SK-N-SH (cell line): Measurements from ENCODE around the gene PADI2. TPM values are rescaled to one million over a fixed set of nuclear protein-coding genes. Genes with fewer than 3 reads are reported as not detected.

ENCODE experiments used
- CTCF ChIA-PET: fragments of 300-600, 350-600 bp; formaldehyde crosslinking; extraction: SDS; loops from one replicate; lab custom pipeline; 2021; lab: Yijun Ruan, JAX
- POLR2A ChIA-PET: fragments of 350-600 bp; sonication (Branson Sonifier 250); formaldehyde crosslinking; extraction: SDS; loops from one replicate; lab custom pipeline; 2020; ENCODE audit warnings: antibody characterized with exemption, inconsistent platforms; lab: Yijun Ruan, JAX
- DNase-seq: peaks from one replicate; pipeline ENCODE4 v3.0.0; 2012
- H2AFZ ChIP-seq: fragments of 200-600 bp; sonication (generic); 2 replicates; pipeline ENCODE4 v1.8.1; 2016; ENCODE audit warnings: antibody characterized with exemption, mild to moderate bottlenecking, low read depth
- H3F3A ChIP-seq: fragments of 200-600 bp; sonication (generic); replicated peaks from 2 replicates; pipeline ENCODE3; 2016; ENCODE audit warnings: antibody characterized with exemption, mild to moderate bottlenecking; ENCODE audit not compliant: insufficient read depth
- H3K27ac ChIP-seq, 2 experiments: fragments of 200-500 bp in 1 of 2; fragments of 200-600 bp in 1 of 2; sonication (Bioruptor generic) in 1 of 2; sonication (generic), shearing (Covaris generic) in 1 of 2; 2 replicates each; pipeline versions ENCODE4 v1.5.1 to v1.6.1; 2014 to 2016; ENCODE audit warnings: low read depth in 2 of 2, inconsistent platforms in 1 of 2, low read length in 1 of 2, mild to moderate bottlenecking in 1 of 2, mixed read lengths in 1 of 2
- H3K27me3 ChIP-seq: fragments of 200-600 bp; sonication (generic), shearing (Covaris generic); 2 replicates; pipeline ENCODE4 v1.6.1; 2016; ENCODE audit warnings: mixed run types; ENCODE audit not compliant: insufficient read depth
- H3K36me3 ChIP-seq, 2 experiments: fragments of 200-500 bp in 1 of 2; fragments of 200-600 bp in 1 of 2; sonication (Bioruptor generic) in 1 of 2; sonication (generic) in 1 of 2; replicated peaks in 1 of 2; 2 replicates each; pipeline versions ENCODE3 to v1.5.1; 2014 to 2016; ENCODE audit warnings: low read length in 1 of 2, mild to moderate bottlenecking in 1 of 2; ENCODE audit not compliant: insufficient read depth in 2 of 2, control insufficient read depth in 1 of 2
- H3K4me1 ChIP-seq, 2 experiments: fragments of 200-500 bp in 1 of 2; fragments of 200-600 bp in 1 of 2; sonication (Bioruptor generic) in 1 of 2; sonication (generic), shearing (Covaris generic) in 1 of 2; 2 replicates each; pipeline versions ENCODE4 v1.5.1 to v1.6.1; 2014 to 2016; ENCODE audit warnings: low read depth in 1 of 2, low read length in 1 of 2, mixed run types in 1 of 2; ENCODE audit not compliant: insufficient read depth in 2 of 2, control insufficient read depth in 1 of 2
- H3K4me2 ChIP-seq: fragments of 200-600 bp; sonication (generic), shearing (Covaris generic); 2 replicates; pipeline ENCODE4 v1.6.1; 2017; ENCODE audit warnings: mixed run types
- H3K4me3 ChIP-seq, 2 experiments: fragments of 200-500 bp in 1 of 2; fragments of 200-600 bp in 1 of 2; sonication (Bioruptor generic) in 1 of 2; sonication (generic), shearing (Covaris generic) in 1 of 2; 2 replicates each; pipeline versions ENCODE4 v1.5.1 to v1.8.1; 2014 to 2016; ENCODE audit warnings: low read depth in 2 of 2, inconsistent platforms in 1 of 2, low read length in 1 of 2, mild to moderate bottlenecking in 1 of 2, mixed read lengths in 1 of 2, moderate library complexity in 1 of 2
- H3K79me2 ChIP-seq: fragments of 200-600 bp; sonication (generic); 2 replicates; pipeline ENCODE4 v1.8.1; 2017; ENCODE audit warnings: mild to moderate bottlenecking; ENCODE audit not compliant: insufficient read depth
- H3K9ac ChIP-seq: fragments of 200-600 bp; sonication (generic); 2 replicates; pipeline ENCODE4 v1.6.1; 2017; ENCODE audit warnings: mixed run types
- H3K9me2 ChIP-seq: fragments of 200-600 bp; sonication (generic); 2 replicates; pipeline ENCODE4 v1.6.1; 2017; ENCODE audit warnings: mixed run types
- H3K9me3 ChIP-seq: fragments of 200-600 bp; sonication (generic); 2 replicates; pipeline ENCODE4 v1.6.1; 2017; ENCODE audit warnings: mixed run types, mild to moderate bottlenecking, moderate library complexity
- H4K20me1 ChIP-seq: fragments of 200-600 bp; sonication (generic); 2 replicates; pipeline ENCODE4 v1.6.1; 2017; ENCODE audit warnings: mild to moderate bottlenecking, mixed run types; ENCODE audit not compliant: insufficient read depth
- ELF1 ChIP-seq: IDR thresholded peaks from 2 replicates; pipeline ENCODE4 v1.4.0; 2012
- EP300 ChIP-seq, 2 experiments: IDR thresholded peaks; 2 replicates each; pipeline versions ENCODE4 v1.4.0 to v1.6.1; 2012; ENCODE audit warnings: borderline replicate concordance in 1 of 2, low read depth in 1 of 2, low read length in 1 of 2
- FOSL2 ChIP-seq: IDR thresholded peaks from 2 replicates; pipeline ENCODE4 v1.4.0; 2012; ENCODE audit warnings: low read depth, mild to moderate bottlenecking, moderate library complexity, borderline replicate concordance
- JUND ChIP-seq: IDR thresholded peaks from 2 replicates; pipeline ENCODE4 v1.4.0; 2012
- MXI1 ChIP-seq: IDR thresholded peaks from 2 replicates; pipeline ENCODE4 v1.6.1; 2012; ENCODE audit warnings: mild to moderate bottlenecking, low read depth, low read length, improper control_type of control experiment
- NFIC ChIP-seq: IDR thresholded peaks from 2 replicates; pipeline ENCODE4 v1.4.0; 2012; ENCODE audit warnings: borderline replicate concordance
- NRF1 ChIP-seq: IDR thresholded peaks from 2 replicates; pipeline ENCODE4 v1.6.1; 2012; ENCODE audit warnings: low read depth, mild to moderate bottlenecking, low read length
- POLR2AphosphoS5 ChIP-seq: IDR thresholded peaks from 2 replicates; pipeline ENCODE4 v1.6.1; 2012; ENCODE audit warnings: low read depth, low read length
- RAD21 ChIP-seq: IDR thresholded peaks from 2 replicates; pipeline ENCODE4 v1.6.1; 2012; ENCODE audit warnings: mild to moderate bottlenecking, low read length
- RCOR1 ChIP-seq: fragments of 150-350 bp; IDR thresholded peaks from 2 replicates; pipeline ENCODE4 v1.6.1; 2017; ENCODE audit warnings: antibody characterized with exemption, low read length
- RFX5 ChIP-seq: IDR thresholded peaks from 2 replicates; pipeline ENCODE4 v1.6.1; 2012; ENCODE audit warnings: mild to moderate bottlenecking, improper control_type of control experiment, low read length
- RXRA ChIP-seq: IDR thresholded peaks from 2 replicates; pipeline ENCODE4 v1.4.0; 2012; ENCODE audit warnings: low read depth, mild to moderate bottlenecking, borderline replicate concordance
- SIN3A ChIP-seq: IDR thresholded peaks from 2 replicates; pipeline ENCODE4 v1.6.1; 2012; ENCODE audit warnings: low read depth, mild to moderate bottlenecking, low read length, moderate library complexity, borderline replicate concordance
- SMC3 ChIP-seq: IDR thresholded peaks from 2 replicates; pipeline ENCODE4 v1.6.1; 2012; ENCODE audit warnings: low read depth, low read length, improper control_type of control experiment
- TAF1 ChIP-seq: IDR thresholded peaks from 2 replicates; pipeline ENCODE4 v1.6.1; 2012; ENCODE audit warnings: low read depth, mild to moderate bottlenecking, low read length, moderate library complexity, borderline replicate concordance
- TCF12 ChIP-seq: IDR thresholded peaks from 2 replicates; pipeline ENCODE4 v1.4.0; 2012
- YY1 ChIP-seq: IDR thresholded peaks from 2 replicates; pipeline ENCODE4 v1.4.0; 2012; ENCODE audit warnings: low read depth, mild to moderate bottlenecking
- WGBS: methylation state at CpG from one replicate; pipeline ENCODE4 v1.1.6; 2017; ENCODE audit warnings: low lambda C conversion rate; 5-methylcytosine and 5-hydroxymethylcytosine counted together
- polyA plus RNA-seq, 3 experiments: library from polyadenylated mRNA; depleted of rRNA; stranded (reverse); fragments of >200 nt; gene quantifications; 2 replicates each; pipeline ENCODE4 v1.2.3, GENCODE V29; 2012
- TF ChIP-seq, protein P1 (sequence below): IDR thresholded peaks from 2 replicates; pipeline ENCODE4 v1.4.0; 2012; ENCODE audit warnings: low read depth
- TF ChIP-seq, protein P2 (sequence below): fragments of 150-350 bp; IDR thresholded peaks from 2 replicates; pipeline ENCODE4 v1.6.1; 2016; ENCODE audit warnings: mild to moderate bottlenecking, low read depth, low read length
- TF ChIP-seq, protein P3 (sequence below): IDR thresholded peaks from 2 replicates; pipeline ENCODE4 v1.4.0; 2012; ENCODE audit warnings: low read depth, borderline replicate concordance
- TF ChIP-seq, protein P4 (sequence below): IDR thresholded peaks from 2 replicates; pipeline ENCODE4; 2012

PADI2 gene
- polyA plus RNA-seq, 1 of the 3 experiments (the other 2 are of a cell fraction), result 0.58 TPM

DNA sequence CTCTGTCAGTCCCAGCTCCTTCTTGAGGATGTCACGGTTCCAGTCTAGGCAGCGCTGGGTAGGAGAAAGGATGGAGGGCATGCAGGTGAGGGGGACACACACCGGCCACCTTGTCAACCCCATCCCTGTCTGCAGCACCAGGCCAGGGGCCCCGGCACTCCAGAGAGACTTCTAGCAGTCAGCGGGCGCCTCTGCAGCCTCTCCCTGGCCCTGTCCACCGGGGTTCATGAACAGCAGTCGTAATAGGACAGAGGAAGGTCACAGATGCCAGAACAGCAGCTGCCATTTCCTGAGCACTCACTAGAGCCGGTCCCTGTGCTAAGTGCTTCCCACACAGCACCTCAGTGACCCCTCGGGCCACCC, 49.1 kb downstream of the PADI2 start:
- DNase-seq, result no peak
- no peak for TF ChIP-seq RCOR1
- TF ChIP-seq, protein P1, sequence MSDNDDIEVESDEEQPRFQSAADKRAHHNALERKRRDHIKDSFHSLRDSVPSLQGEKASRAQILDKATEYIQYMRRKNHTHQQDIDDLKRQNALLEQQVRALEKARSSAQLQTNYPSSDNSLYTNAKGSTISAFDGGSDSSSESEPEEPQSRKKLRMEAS, result no peak
- no peak for TF ChIP-seq TCF12
- no peak for TF ChIP-seq NFIC
- no peak for TF ChIP-seq SMC3
- no peak for TF ChIP-seq YY1
- TF ChIP-seq, protein P2, sequence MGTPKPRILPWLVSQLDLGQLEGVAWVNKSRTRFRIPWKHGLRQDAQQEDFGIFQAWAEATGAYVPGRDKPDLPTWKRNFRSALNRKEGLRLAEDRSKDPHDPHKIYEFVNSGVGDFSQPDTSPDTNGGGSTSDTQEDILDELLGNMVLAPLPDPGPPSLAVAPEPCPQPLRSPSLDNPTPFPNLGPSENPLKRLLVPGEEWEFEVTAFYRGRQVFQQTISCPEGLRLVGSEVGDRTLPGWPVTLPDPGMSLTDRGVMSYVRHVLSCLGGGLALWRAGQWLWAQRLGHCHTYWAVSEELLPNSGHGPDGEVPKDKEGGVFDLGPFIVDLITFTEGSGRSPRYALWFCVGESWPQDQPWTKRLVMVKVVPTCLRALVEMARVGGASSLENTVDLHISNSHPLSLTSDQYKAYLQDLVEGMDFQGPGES, result no peak
- TF ChIP-seq POLR2AphosphoS5, result no peak
- no peak for TF ChIP-seq JUND
- TF ChIP-seq, protein P3, sequence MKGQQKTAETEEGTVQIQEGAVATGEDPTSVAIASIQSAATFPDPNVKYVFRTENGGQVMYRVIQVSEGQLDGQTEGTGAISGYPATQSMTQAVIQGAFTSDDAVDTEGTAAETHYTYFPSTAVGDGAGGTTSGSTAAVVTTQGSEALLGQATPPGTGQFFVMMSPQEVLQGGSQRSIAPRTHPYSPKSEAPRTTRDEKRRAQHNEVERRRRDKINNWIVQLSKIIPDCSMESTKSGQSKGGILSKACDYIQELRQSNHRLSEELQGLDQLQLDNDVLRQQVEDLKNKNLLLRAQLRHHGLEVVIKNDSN, result no peak
- no peak for TF ChIP-seq FOSL2
- no peak for TF ChIP-seq RXRA
- TF ChIP-seq RFX5, result no peak
- TF ChIP-seq ELF1, result no peak
- no peak for TF ChIP-seq SIN3A
- TF ChIP-seq EP300 (IDR thresholded peaks at IDR 0.05; ENCODE audit: borderline replicate concordance in 1 of 2, low read depth in 1 of 2, low read length in 1 of 2), result no peak
- Histone ChIP-seq H3F3A (no peaks in the 10 kb centered on the region), H3K27me3 (no peaks in the 10 kb centered on the region), H3K4me3 (no peak overlapping the region), H4K20me1 (no peaks in the 10 kb centered on the region), H2AFZ (no peak overlapping the region), H3K4me1 (no peaks in the 10 kb centered on the region), H3K36me3 (no peaks in the 10 kb centered on the region), H3K79me2 (no peaks in the 10 kb centered on the region), H3K9me2 (no peaks in the 10 kb centered on the region), H3K4me2 (no peak overlapping the region), H3K9ac (no peak overlapping the region), H3K27ac (no peak overlapping the region), H3K9me3 (no peaks in the 10 kb centered on the region)
- 69% methylated on average over 7 of the region's 10 CpGs for WGBS
- CTCF ChIA-PET, result interaction anchor here (1.4 kb wide), 1 partner anchor 9 kb away, joined by 5 read pairs; no protein-coding TSS in a partner anchor
- POLR2A ChIA-PET, result no interaction called here

DNA sequence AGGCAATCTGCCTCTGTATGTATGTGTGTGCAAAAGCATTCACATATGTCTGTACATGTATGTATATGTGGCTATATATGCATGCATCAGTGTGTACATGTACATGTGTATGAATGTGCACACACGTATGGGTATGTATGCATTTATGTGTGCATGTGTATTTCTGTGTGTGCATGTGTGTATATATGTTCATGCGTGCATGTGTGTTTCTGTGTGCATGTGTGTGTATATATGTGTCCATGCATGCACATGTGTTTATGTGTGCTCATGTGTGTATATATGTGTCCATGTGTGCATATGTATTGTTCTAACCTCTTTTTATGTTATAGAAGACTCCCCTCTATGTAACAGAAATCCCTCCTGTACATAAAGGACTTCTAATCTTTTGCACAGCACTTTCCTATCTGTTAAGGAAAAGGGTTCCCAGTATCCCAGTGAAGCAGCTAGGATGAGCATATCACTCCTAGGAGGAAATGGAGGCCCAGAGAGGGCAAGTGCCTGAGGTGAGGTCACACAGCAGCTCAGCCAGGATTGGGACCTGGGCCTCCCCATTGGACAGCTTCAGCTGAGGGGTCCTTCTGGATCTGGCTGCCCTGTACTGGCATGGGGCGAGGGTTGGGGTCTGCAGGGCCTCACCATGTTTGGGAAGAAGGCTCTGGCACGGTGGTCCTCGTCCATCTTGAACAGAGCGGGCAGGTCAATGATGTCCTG, 49.6 kb downstream of the PADI2 start:
- WGBS, result 74% methylated on average over 5 of the region's 6 CpGs
- CTCF ChIA-PET, result interaction anchor here (1.2 kb wide), 1 partner anchor 51 kb away, joined by 3 read pairs; no protein-coding TSS in a partner anchor
- H3K27ac ChIP-seq, result no peak overlapping the region

More for the DNA sequence above, 49.6 kb downstream of the PADI2 start:
- no peak overlapping the region for H2AFZ ChIP-seq
- no peak for TF ChIP-seq RFX5
- no peak for TF ChIP-seq NFIC
- no peak for TF ChIP-seq RAD21
- no peak for TF ChIP-seq NRF1
- TF ChIP-seq JUND, result no peak
- TF ChIP-seq, protein P1, result no peak
- no peak for TF ChIP-seq SMC3
- no peak for TF ChIP-seq TCF12
- TF ChIP-seq RCOR1, result no peak
- TF ChIP-seq, protein P4, sequence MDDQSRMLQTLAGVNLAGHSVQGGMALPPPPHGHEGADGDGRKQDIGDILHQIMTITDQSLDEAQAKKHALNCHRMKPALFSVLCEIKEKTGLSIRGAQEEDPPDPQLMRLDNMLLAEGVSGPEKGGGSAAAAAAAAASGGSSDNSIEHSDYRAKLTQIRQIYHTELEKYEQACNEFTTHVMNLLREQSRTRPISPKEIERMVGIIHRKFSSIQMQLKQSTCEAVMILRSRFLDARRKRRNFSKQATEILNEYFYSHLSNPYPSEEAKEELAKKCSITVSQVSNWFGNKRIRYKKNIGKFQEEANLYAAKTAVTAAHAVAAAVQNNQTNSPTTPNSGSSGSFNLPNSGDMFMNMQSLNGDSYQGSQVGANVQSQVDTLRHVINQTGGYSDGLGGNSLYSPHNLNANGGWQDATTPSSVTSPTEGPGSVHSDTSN, result no peak
- TF ChIP-seq TAF1, result no peak
- TF ChIP-seq MXI1, result no peak
- TF ChIP-seq, all 33 proteins: peak for 0
- no peak overlapping the region for H3K9ac ChIP-seq
- no peaks in the 10 kb centered on the region for H3F3A ChIP-seq
- POLR2A ChIA-PET, result no interaction called here
- H3K4me2 ChIP-seq, result no peak overlapping the region
- H3K4me3 ChIP-seq, result no peak overlapping the region
- no peak for DNase-seq
- no peaks in the 10 kb centered on the region for H3K27me3 ChIP-seq
- no peaks in the 10 kb centered on the region for H3K36me3 ChIP-seq
- H3K9me3 ChIP-seq, result no peaks in the 10 kb centered on the region
- no peaks in the 10 kb centered on the region for H3K79me2 ChIP-seq
- H3K9me2 ChIP-seq, result no peaks in the 10 kb centered on the region
- H4K20me1 ChIP-seq, result no peaks in the 10 kb centered on the region
- no peaks in the 10 kb centered on the region for H3K4me1 ChIP-seq
